ENCODE results near the gene NR2E1. TPM values are rescaled to one million over a fixed set of nuclear protein-coding genes. Genes with fewer than 3 reads are reported as not detected.
A peak's percentile ranks its signal among the peaks of the same experiment; 100 is the strongest.

The NR2E1 gene
- total RNA-seq, 1 donor from 2014 or later = not detected

- DNase-seq (no peak), ATAC-seq (no peak)
- Histone ChIP-seq H3K36me3 (no peaks in the 10 kb centered on the region), H3K27ac (no peak overlapping the region), H3K4me1 (peaks cover 50% of the 10 kb centered on the region), H3K4me3 (no peak overlapping the region), H3K27me3 (peaks cover 100% of the 10 kb centered on the region), H3K9me3 (no peaks in the 10 kb centered on the region)
- intact Hi-C loops (cut with DNase I) = no loop called here
- TF ChIP-seq, protein P1, sequence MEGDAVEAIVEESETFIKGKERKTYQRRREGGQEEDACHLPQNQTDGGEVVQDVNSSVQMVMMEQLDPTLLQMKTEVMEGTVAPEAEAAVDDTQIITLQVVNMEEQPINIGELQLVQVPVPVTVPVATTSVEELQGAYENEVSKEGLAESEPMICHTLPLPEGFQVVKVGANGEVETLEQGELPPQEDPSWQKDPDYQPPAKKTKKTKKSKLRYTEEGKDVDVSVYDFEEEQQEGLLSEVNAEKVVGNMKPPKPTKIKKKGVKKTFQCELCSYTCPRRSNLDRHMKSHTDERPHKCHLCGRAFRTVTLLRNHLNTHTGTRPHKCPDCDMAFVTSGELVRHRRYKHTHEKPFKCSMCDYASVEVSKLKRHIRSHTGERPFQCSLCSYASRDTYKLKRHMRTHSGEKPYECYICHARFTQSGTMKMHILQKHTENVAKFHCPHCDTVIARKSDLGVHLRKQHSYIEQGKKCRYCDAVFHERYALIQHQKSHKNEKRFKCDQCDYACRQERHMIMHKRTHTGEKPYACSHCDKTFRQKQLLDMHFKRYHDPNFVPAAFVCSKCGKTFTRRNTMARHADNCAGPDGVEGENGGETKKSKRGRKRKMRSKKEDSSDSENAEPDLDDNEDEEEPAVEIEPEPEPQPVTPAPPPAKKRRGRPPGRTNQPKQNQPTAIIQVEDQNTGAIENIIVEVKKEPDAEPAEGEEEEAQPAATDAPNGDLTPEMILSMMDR (IDR thresholded peaks at IDR 0.05) = no peak
Observed at GRCh38 chr6:108170332-108171290, 4.8 kb downstream of the NR2E1 start.

- Histone ChIP-seq H3K4me1 (peaks cover 50% of the 10 kb centered on the region), H3K27me3 (peaks cover 100% of the 10 kb centered on the region), H3K9me3 (no peaks in the 10 kb centered on the region), H3K36me3 (no peaks in the 10 kb centered on the region), H3K27ac (no peak overlapping the region), H3K4me3 (no peak overlapping the region)
- intact Hi-C loops (cut with DNase I) = no loop called here
- ATAC-seq (no peak), DNase-seq (no peak)
- TF ChIP-seq, protein P1 (IDR thresholded peaks at IDR 0.05) = no peak
Observed at GRCh38 chr6:108171291-108171917, 5.6 kb downstream of the NR2E1 start.

DNA sequence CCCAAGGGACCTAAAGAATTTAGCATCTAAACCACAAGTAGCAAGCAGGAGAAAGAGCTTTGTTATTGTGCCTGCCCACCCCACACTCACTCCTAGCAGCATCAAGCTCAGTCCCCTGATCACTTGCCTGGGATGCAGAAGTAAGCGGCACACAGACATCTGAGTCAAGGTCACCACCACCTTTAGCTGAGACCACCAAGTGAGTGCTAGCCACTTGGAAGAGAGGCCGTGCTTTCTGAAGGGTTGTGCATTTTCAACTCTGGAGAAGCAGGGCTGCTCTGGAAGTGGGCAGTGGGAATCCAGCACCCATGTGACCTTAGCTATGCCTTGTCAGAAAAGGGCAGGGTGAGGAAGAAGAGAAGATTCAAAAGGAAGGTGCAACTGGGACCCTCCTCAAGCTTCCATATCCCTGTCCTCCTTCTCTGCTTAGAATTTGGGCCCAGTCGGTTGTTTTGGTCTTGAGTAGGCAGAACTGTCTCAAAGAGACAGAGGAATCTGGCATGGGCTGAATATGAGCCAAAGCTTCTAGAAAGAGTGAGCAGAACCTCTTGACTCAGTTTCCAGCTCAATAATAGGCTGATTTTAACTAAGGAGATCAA, 6.2 kb downstream of the NR2E1 start:
- H3K4me1 ChIP-seq = peaks cover 46% of the 10 kb centered on the region
- DNase-seq (no peak), ATAC-seq (no peak)
- no peak overlapping the region for H3K27ac ChIP-seq
- no peaks in the 10 kb centered on the region for H3K36me3 ChIP-seq
- H3K9me3 ChIP-seq = no peaks in the 10 kb centered on the region
- H3K4me3 ChIP-seq = no peak overlapping the region
- peaks cover 100% of the 10 kb centered on the region for H3K27me3 ChIP-seq
- TF ChIP-seq, protein P1 (IDR thresholded peaks at IDR 0.05) = no peak
- intact Hi-C loops (cut with DNase I) = no loop called here

DNA sequence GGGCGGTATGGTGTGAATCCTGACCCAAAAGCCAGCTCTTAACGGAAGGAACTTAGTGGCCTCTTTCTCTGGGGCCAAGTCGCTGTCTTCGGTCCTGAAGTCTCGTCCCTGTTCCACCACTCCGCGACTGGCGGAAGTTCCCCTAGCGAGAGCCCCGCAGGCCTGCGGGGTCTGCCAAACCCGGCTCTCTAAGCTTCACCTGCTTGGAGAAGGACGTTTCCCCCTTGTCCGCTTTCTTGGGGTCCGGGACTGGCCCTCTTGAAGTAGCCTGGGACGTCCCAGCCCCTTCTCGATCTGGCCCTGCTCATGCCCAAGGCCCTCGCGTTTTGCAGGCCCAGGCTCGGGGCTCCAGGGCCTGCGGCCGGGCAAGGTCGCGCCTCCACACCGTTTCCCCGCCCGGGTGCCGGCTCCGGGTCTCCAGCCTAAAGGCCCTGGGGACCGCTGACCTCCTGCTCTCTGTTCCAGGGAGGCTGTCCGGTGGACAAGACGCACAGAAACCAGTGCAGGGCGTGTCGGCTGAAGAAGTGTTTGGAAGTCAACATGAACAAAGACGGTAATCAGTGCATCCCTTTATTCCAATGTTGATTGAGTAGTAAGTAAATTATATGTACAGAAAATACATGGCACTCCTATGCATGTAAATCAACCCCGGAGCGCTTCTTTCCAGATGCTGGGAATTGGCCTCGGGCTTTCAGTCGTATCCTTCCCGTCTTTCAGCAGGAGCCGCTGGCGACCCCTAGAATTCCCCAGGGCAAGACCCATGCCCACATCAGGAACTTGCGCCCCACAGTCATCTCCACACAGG, 8.8 kb downstream of the NR2E1 start:
- Histone ChIP-seq H3K27ac (no peak overlapping the region), H3K4me3 (no peak overlapping the region), H3K27me3 (peaks cover 95% of the 10 kb centered on the region), H3K36me3 (no peaks in the 10 kb centered on the region), H3K4me1 (peaks cover 22% of the 10 kb centered on the region), H3K9me3 (no peaks in the 10 kb centered on the region)
- intact Hi-C loops (cut with DNase I) = no loop called here
- ATAC-seq (peak; percentile 53), DNase-seq (no peak)
- TF ChIP-seq, protein P1 (IDR thresholded peaks at IDR 0.05) = no peak

DNA sequence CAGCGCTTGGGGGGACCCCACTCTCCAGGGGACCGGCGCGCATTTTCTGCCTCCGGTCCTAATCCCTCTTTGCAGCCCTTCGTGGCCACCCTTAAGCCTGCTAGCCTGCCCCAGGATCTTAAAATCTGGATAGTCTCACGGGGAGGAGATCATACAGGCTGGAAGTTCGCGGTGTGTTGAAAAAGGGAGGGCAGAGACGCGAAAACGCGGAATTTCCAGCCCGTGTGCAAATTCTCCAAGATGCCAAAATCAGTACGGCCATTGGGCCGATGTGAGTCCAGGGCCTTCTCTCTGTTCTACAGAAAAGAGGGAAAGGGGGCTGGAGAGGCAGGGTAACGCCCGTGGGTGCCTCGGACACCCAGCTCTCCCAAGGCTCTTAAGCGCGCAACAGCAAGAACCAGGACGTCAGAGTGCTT, 9.4 kb downstream of the NR2E1 start:
- intact Hi-C loops (cut with DNase I) = no loop called here
- ATAC-seq (no peak), DNase-seq (no peak)
- Histone ChIP-seq H3K4me3 (peak overlapping the region; percentile 31), H3K36me3 (no peaks in the 10 kb centered on the region), H3K4me1 (peaks cover 21% of the 10 kb centered on the region), H3K9me3 (no peaks in the 10 kb centered on the region), H3K27me3 (peaks cover 95% of the 10 kb centered on the region), H3K27ac (no peak overlapping the region)
- TF ChIP-seq, protein P1 (IDR thresholded peaks at IDR 0.05) = no peak
